Right cardiac atrium (tissue), 5 donors: ENCODE results near the gene UBB. TPM values are rescaled to one million over a fixed set of nuclear protein-coding genes. Genes with fewer than 3 reads are reported as not detected.

Source experiments
- ATAC-seq, 2 donors: fragments of 200-7000 bp; cut with Tn5 transposase; one replicate each; pipeline versions ENCODE4 v1.8.0 to v1.9.1; 2020; ENCODE audit warnings: moderate library complexity in 2 of 2, mild to moderate bottlenecking in 1 of 2
- DNase-seq, 3 donors: peaks; one replicate each; pipeline ENCODE4 v3.0.0-alpha.2; 2020
- H3K27ac ChIP-seq: one replicate; pipeline ENCODE4 v1.5.1; 2013; ENCODE audit warnings: mild to moderate bottlenecking, low read length, control low read depth, moderate library complexity
- H3K27me3 ChIP-seq: one replicate; pipeline ENCODE4 v1.6.1; 2013; ENCODE audit not compliant: control insufficient read depth, insufficient read depth
- H3K4me1 ChIP-seq: one replicate; pipeline ENCODE4 v1.6.1; 2013; ENCODE audit warnings: low read length; ENCODE audit not compliant: control insufficient read depth, insufficient read depth
- H3K4me3 ChIP-seq: one replicate; pipeline ENCODE4 v1.5.1; 2013; ENCODE audit warnings: low read length, control low read depth
- H3K9me3 ChIP-seq: one replicate; pipeline ENCODE4 v1.6.1; 2013; ENCODE audit warnings: low read length; ENCODE audit not compliant: control insufficient read depth
- WGBS: extraction: QIAGEN DNeasy Blood & Tissue Kit; methylation state at CpG from one replicate; pipeline ENCODE4 v1.1.7; 2013; 5-methylcytosine and 5-hydroxymethylcytosine counted together
- intact Hi-C, 4 donors: fragments of 100-400 bp; cut with DNase I; formaldehyde crosslinking; loops; one replicate each; pipeline versions ENCODE4 v1.11.0 to v1.14.0; 2022 to 2023
- polyA plus RNA-seq: library from polyadenylated mRNA; stranded (reverse); fragments of 200-250 nt; gene quantifications from one replicate; pipeline ENCODE4 v1.2.3, GENCODE V29; 2013
- total RNA-seq, 4 donors: library from RNA; stranded (reverse); fragmentation: NEBNext Ultra II Directional; extraction: Animal tissue kit (Norgen Biotek cat#: 25700); gene quantifications; one replicate each; pipeline ENCODE4 v1.2.1, GENCODE V29; 2021
- donor health status: healthy with polysubstance abuse.
- donor health status: DM: no; HTN: yes; CAD: no.
- donor health status: DM: no; HTN: no; CAD: no.
- donor health status: DM: no; HTN: yes; CAD: no; lungs with severe emphysema.
- donor health status: DM: yes; HTN: yes; CAD: no.

The UBB gene
- total and polyA plus RNA-seq, 5 donors = 1,353 to 1,780 (median 1,520) TPM

DNA sequence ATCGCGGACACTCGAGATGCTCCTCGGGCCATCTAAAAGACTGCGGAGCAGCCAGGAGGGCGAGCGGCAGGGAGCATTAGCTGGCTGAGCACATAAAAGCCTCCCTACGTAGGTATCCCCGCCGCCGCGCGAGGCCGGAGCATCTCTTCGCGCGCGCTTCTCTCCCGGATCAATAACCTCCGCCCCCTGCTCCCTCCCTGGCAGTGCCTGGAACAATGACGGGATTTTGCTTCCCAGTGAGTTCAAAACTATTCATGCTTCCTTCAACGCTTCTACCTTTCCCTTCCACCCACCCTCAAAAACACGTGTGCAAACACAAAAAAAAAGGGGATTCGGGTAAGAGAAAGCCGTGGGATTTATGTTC, 28.6 kb upstream of the UBB start:
- H3K4me1 ChIP-seq = no peaks in the 10 kb centered on the region
- no peak overlapping the region for H3K27ac ChIP-seq
- no peaks in the 10 kb centered on the region for H3K27me3 ChIP-seq
- ATAC-seq (peak; percentile 55 to 57), DNase-seq (peak in 2 of 3 donors; percentile 57 to 64)
- 3% methylated on average over 25 of the region's 25 CpGs for WGBS
- intact Hi-C loops = no loop called here
- no peaks in the 10 kb centered on the region for H3K9me3 ChIP-seq
- peak overlapping the region; percentile 83 for H3K4me3 ChIP-seq

DNA sequence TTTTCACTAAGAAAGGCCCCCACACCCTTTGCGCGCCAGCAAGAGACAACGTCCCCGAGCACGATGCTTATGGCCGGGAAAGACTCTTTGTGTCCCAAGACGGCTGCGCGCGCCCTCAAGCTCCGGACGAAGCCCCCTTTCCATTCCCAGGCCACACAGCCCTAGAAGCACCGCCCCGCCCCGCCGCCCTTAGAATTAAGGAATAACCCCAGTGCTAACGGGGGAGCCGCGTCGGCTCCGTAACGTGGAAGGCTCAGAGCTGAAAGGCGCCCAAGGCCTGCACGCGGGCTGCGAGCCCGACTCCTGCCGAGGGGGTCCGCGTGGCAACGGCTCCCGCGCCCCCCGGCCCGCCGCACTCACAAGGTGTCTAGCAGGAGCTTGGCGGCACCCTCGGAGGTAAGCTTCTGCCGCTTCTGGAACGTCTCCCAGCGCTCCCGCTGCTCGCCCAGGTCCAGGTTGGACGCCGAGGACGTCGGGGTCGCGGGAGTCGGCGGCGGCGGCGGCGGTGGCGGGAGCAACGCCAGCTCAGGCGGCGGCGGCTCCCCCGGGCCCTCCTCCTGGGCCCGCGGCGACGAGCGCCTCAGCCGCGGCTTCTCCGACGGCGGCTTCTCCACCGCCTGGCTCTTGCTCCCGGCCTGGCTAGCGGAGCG, 28.1 kb upstream of the UBB start:
- H3K4me1 ChIP-seq = no peaks in the 10 kb centered on the region
- WGBS = under 1% methylated on average over 75 of the region's 75 CpGs
- intact Hi-C loops = no loop called here
- no peaks in the 10 kb centered on the region for H3K9me3 ChIP-seq
- peak overlapping the region; percentile 83 for H3K4me3 ChIP-seq
- H3K27me3 ChIP-seq = no peaks in the 10 kb centered on the region
- H3K27ac ChIP-seq = no peak overlapping the region
- ATAC-seq (peak; percentile 61 to 62), DNase-seq (peak; percentile 43 to 69 (median 69))

DNA sequence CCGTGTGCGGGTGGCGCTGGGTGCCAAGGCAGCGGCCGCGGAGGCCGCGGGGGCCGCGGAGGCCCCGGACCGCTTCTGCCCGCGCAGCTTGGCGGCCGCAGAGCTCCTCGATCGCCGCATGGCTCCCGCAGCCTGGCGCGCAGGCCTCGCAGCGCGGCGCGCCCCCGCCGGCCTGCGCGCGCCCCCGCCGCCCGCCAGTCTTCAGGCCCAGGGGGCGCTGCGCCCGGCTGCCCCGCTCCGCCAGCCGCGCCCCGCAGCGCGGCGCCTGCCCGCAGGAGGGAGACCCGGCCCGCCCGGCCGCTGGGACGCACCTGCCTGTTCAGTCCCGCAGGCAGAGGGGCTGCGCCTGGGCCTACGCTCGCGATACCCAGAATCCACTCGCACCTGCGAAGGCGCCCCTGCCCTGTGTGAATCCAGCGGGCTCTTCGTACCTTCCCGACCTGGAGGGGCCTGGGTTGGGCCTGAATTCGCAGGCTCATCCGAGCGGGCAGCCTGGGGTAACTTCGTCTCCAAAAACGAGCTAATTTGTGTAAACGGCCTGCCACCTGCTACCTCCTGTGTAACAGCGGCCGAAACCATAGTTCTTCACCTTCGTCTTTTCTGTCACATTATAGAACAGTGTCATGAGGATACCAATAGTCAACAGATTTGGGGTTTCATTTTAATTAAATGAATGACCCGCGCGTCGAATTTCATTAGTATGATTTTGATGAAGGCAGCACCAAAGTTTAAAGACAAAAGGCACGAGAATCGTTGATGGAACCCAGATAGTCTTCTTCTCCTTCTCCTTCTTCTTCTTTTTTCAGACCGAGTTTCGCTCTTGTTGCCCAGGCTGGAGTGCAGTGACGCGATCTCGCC, 27.3 kb upstream of the UBB start, which contains the start of gene CENPV:
Gene CENPV, minus strand, starts transcription at position 153 of the 858 bp plus-strand sequence. Its CDS starts 33 bp downstream, at position 120.
- H3K4me3 ChIP-seq = peak within 1 kb of the TSS; percentile 83
- peak; percentile 31 to 74 (median 71) for DNase-seq
- WGBS = 14% methylated on average over 83 of the region's 83 CpGs
- intact Hi-C loops = no loop called here
- H3K27me3 ChIP-seq = no peaks in the 10 kb centered on the region
- no peaks in the 10 kb centered on the region for H3K9me3 ChIP-seq
- no peaks in the 10 kb centered on the region for H3K4me1 ChIP-seq
- no peak within 1 kb of the TSS for H3K27ac ChIP-seq
- ATAC-seq = peak; percentile 69 to 83

DNA sequence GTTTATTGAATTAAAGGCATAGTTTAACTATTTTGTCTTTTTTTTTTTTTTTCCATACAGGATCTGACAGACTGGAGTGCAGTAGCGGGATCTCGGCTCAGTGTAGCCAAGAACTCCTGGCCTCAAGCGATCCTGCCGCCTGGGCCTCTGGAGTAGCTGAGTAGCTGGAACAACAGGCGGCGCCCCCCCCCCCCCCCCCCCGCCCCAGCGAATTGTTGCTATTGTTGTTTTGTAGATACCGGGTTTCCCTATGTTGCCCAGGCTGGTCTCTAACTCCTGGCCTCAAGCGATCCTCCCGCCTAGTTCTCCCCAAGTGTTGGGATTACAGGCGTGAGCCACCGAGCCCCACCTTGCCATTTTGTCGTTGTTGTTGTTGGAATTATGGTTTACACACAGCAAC, 26.3 kb upstream of the UBB start:
- Histone ChIP-seq H3K27me3 (no peaks in the 10 kb centered on the region), H3K4me1 (no peaks in the 10 kb centered on the region), H3K9me3 (no peaks in the 10 kb centered on the region), H3K4me3 (no peak overlapping the region), H3K27ac (no peak overlapping the region)
- DNase-seq = no peak
- 82% methylated on average over 14 of the region's 14 CpGs for WGBS
- ATAC-seq = no peak
- intact Hi-C loops = no loop called here

DNA sequence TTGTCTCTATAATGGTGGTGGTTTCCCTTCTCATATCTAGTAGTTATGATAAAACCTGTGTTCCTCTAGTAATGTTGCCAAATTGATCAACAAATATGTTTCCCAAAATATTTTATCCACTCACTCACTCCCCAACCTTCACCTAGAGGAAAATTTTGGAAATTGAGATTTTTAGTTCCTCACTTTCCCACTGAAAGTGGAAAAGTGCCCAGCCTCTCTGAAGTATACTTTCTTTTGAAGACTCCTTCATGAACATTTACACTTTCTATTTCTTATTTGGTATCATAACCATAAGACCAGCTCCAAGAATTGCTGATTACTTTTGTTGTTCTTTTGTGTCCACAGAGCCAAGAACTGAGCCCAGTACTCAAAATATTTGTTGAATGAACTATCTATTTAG, 22.5 kb upstream of the UBB start:
- intact Hi-C loops = no loop called here
- DNase-seq (no peak), ATAC-seq (no peak)
- Histone ChIP-seq H3K4me3 (no peak overlapping the region), H3K27me3 (no peaks in the 10 kb centered on the region), H3K27ac (no peak overlapping the region), H3K9me3 (no peaks in the 10 kb centered on the region), H3K4me1 (no peaks in the 10 kb centered on the region)

DNA sequence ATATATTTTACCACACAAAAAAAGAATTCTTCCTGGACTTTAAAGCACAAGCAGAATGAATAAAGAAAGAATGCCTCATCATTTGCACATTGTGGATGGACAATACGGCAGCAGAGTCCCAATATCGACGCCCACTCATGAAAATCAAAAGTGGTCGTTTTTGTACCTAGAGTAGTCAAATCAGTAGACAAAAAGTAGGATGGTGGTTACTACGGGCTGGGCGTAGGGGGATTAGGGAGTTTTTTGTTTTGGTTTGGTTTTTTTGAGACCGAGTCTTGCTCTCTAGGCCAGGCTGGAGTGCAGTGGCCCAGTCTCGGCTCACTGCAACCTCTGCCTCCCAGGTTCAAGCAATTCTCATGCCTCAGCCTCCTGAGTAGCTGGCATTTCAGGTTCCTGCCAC, 19.0 kb upstream of the UBB start:
- Histone ChIP-seq H3K27me3 (no peaks in the 10 kb centered on the region), H3K4me1 (no peaks in the 10 kb centered on the region), H3K27ac (no peak overlapping the region), H3K4me3 (no peak overlapping the region), H3K9me3 (no peaks in the 10 kb centered on the region)
- 82% methylated on average over 8 of the region's 8 CpGs for WGBS
- no peak for DNase-seq
- intact Hi-C loops = loop anchor here in 3 of 4 donors (5.0 to 10.0 kb wide), 2 partner anchors 160 to 163 kb away; no protein-coding TSS in a partner anchor
- ATAC-seq = no peak

DNA sequence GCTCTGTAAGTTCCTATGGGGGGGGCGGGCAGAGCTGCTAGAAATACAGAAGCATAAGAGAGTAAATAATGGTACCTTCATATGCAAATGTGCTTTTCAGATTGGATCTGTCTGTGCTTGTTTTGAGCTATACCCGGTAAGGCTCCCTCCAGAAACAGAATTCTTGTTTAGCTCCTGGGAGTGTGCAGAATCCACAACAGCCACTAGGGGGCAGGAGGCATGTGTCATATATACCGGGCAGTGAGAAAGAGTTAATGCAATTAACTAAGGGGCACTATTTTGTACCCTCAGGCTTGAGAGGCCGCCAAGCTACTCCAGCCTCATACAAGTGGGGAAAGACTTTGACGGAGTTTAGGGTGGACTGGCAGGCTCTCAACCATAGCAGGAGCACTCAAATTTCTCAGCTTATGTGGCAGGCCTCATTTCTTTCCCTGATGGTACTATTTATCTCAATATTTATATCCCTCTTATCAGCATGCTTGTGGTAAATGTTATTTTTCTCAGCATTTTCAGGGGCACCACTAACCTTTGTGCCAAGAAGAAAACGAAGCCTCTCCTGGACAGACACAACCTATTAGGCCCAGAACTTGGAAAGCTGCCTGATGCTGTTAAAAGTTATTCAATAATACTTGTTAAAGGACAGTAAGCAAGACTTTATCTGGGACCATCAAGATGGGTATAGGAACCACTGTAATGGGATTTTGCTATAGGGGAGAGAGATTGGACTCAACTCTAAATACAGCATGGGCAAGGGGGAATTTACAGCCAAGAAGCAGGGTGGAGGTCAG, 16.9 kb upstream of the UBB start:
- intact Hi-C loops = loop anchor here in 3 of 4 donors (5.0 to 10.0 kb wide), 2 partner anchors 158 to 161 kb away; no protein-coding TSS in a partner anchor
- Histone ChIP-seq H3K27me3 (no peaks in the 10 kb centered on the region), H3K4me1 (no peaks in the 10 kb centered on the region), H3K4me3 (no peak overlapping the region), H3K27ac (no peak overlapping the region), H3K9me3 (no peaks in the 10 kb centered on the region)
- 9% methylated on average over 6 of the region's 6 CpGs for WGBS
- DNase-seq = peak; percentile 75 to 91 (median 82)
- peak; percentile 76 to 89 for ATAC-seq

DNA sequence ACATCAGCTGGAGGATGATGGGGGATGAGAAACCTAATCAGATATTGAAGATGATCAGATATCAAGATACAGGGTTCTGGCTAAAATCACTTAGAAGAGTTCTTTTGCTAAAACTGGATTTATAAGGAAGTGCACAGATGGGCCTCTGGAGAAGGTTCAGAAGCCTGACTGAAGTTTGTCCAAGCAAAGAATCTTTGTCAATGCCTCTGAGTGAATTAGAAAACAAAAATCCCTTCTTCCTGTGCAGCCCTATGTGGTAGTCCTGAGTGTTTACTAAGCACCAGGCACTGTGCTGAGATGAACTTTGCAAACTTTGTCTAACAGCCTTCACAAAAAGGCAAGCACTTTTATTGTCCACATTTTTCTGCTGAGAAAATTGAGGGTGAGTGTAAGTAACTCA, 16.3 kb upstream of the UBB start:
- intact Hi-C loops = loop anchor here in 3 of 4 donors (5.0 to 10.0 kb wide), 2 partner anchors 158 to 160 kb away; no protein-coding TSS in a partner anchor
- Histone ChIP-seq H3K27me3 (no peaks in the 10 kb centered on the region), H3K9me3 (no peaks in the 10 kb centered on the region), H3K27ac (no peak overlapping the region), H3K4me3 (no peak overlapping the region), H3K4me1 (no peaks in the 10 kb centered on the region)
- no peak for ATAC-seq
- no peak for DNase-seq

DNA sequence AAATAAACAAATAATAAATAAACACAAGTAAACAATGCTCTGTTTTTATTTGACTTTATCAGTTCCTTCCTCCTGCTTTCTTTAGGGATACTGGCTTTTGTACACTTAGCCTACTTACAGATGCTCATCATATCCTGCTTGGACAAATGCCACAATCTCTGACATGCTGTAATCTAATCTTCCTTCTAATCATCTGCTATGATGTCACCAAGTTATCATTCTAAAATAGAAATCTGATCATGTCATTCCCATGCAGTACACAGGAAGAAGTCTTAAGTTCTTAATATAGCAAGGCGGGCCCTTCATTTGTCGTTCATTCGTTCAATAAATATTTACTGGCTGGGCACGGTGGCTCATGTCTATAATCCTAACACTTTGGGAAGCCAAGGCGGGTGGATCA, 9.1 kb upstream of the UBB start:
- Histone ChIP-seq H3K4me1 (no peaks in the 10 kb centered on the region), H3K9me3 (no peaks in the 10 kb centered on the region), H3K27ac (no peak overlapping the region), H3K27me3 (no peaks in the 10 kb centered on the region), H3K4me3 (no peak overlapping the region)
- intact Hi-C loops = no loop called here
- WGBS = 47% methylated on average over 5 of the region's 5 CpGs
- DNase-seq (no peak), ATAC-seq (peak in 1 of 2 donors; percentile 24)

DNA sequence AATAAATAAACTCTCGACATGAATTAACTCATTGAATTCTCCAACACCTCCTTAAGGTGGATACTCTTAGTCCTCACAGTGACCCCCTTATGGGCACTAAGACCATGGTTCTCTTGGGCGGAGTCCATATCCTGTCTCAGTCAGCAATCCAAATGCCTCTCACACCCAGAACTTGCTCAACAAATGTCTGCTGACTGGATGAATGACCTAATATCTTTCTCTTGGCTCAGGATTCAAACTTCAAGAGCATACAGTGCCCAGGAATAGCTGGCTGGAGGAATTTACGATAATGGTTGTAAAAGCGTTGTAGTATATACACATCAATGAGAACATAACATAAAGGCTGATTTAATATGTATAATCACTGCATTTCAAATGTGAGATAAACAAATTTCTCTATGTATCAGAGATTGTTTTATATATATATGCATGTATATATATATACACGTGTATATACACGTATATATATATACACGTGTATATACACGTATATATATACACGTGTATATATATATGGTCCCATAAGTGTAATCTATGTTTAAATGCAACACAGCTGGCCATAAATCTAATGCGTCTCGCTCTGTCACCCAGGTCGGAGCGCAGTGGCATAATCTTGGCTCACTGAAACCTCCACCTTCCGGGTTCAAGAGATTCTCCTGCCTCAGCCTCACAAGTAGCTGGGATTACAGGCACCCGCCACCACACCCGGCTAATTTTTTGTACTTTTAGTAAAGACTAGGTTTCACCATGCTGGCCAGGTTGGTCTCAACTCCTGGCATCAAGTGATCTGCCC, 6.5 kb upstream of the UBB start:
- Histone ChIP-seq H3K27me3 (no peaks in the 10 kb centered on the region), H3K27ac (no peak overlapping the region), H3K4me1 (no peaks in the 10 kb centered on the region), H3K9me3 (no peaks in the 10 kb centered on the region), H3K4me3 (no peak overlapping the region)
- ATAC-seq (peak; percentile 93 to 94), DNase-seq (no peak)
- intact Hi-C loops = no loop called here
- WGBS = 74% methylated on average over 16 of the region's 16 CpGs
